ENCODE results near the gene AASDHPPT.

Gene AASDHPPT

GRCh38 chr11:106061954-106062949 is 15.2 kb upstream of the AASDHPPT start:
- no peak overlapping the region for H3K9ac ChIP-seq (ENCODE audit: low read length)
- H3K4me3 ChIP-seq (ENCODE audit: insufficient read depth in 1 of 2, low read depth in 1 of 2, low read length in 2 of 2), result no peak overlapping the region
- H2AFZ ChIP-seq (ENCODE audit: low read depth, low read length), result no peak overlapping the region
- H4K8ac ChIP-seq (ENCODE audit: low read length), result no peak overlapping the region
- no peaks in the 10 kb centered on the region for H3K4me1 ChIP-seq (ENCODE audit: control insufficient read depth, insufficient read depth, low read depth, low read length)
- 97% methylated on average over 1 of the region's 1 CpG for WGBS
- H3K4ac ChIP-seq (ENCODE audit: low read depth in 1 of 2, low read length in 2 of 2), result no peak overlapping the region
- H2BK5ac ChIP-seq (ENCODE audit: low read depth, low read length, poor library complexity, severe bottlenecking), result no peak overlapping the region
- H3K23ac ChIP-seq (ENCODE audit: low read length in 2 of 2), result no peak overlapping the region
- H3K27me3 ChIP-seq (ENCODE audit: control insufficient read depth in 1 of 2, insufficient read depth in 1 of 2, low read length in 2 of 2), result no peaks in the 10 kb centered on the region
- no peak overlapping the region for H2BK12ac ChIP-seq (ENCODE audit: low read length in 2 of 2)
- H4K91ac ChIP-seq (ENCODE audit: low read length), result no peak overlapping the region
- H3K9me3 ChIP-seq (ENCODE audit: control insufficient read depth, low read length), result no peaks in the 10 kb centered on the region
- no peak overlapping the region for H2BK15ac ChIP-seq (ENCODE audit: low read depth, poor library complexity, severe bottlenecking)
- H3K4me2 ChIP-seq (ENCODE audit: low read length, poor library complexity, severe bottlenecking), result no peak overlapping the region
- H2BK120ac ChIP-seq (ENCODE audit: low read depth, low read length), result no peak overlapping the region
- no peak for DNase-seq
- no peak overlapping the region for H3K14ac ChIP-seq (ENCODE audit: low read length in 2 of 2)
- no peak overlapping the region for H2AK5ac ChIP-seq (ENCODE audit: low read length, severe bottlenecking)
- no peaks in the 10 kb centered on the region for H3K36me3 ChIP-seq (ENCODE audit: control insufficient read depth in 1 of 2, insufficient read depth in 2 of 2, low read depth in 1 of 2, low read length in 2 of 2)
- H3K27ac ChIP-seq (ENCODE audit: low read length, poor library complexity, severe bottlenecking), result no peak overlapping the region
- no peak overlapping the region for H3K18ac ChIP-seq (ENCODE audit: low read depth in 1 of 2, low read length in 2 of 2)
- H3K79me1 ChIP-seq (replicated peaks; ENCODE audit: low read length, poor library complexity, severe bottlenecking), result peaks cover 10% of the 10 kb centered on the region

GRCh38 chr11:106063009-106063408 is 14.5 kb upstream of the AASDHPPT start:
- Histone ChIP-seq H2AFZ (ENCODE audit: low read depth, low read length) (no peak overlapping the region), H3K23ac (ENCODE audit: low read length in 2 of 2) (no peak overlapping the region), H3K36me3 (ENCODE audit: control insufficient read depth in 1 of 2, insufficient read depth in 2 of 2, low read depth in 1 of 2, low read length in 2 of 2) (no peaks in the 10 kb centered on the region), H3K9ac (ENCODE audit: low read length) (no peak overlapping the region), H3K14ac (ENCODE audit: low read length in 2 of 2) (no peak overlapping the region), H3K4me1 (ENCODE audit: control insufficient read depth, insufficient read depth, low read depth, low read length) (no peaks in the 10 kb centered on the region), H4K91ac (ENCODE audit: low read length) (no peak overlapping the region), H2BK12ac (ENCODE audit: low read length in 2 of 2) (no peak overlapping the region), H3K4ac (ENCODE audit: low read depth in 1 of 2, low read length in 2 of 2) (no peak overlapping the region), H2BK5ac (ENCODE audit: low read depth, low read length, poor library complexity, severe bottlenecking) (no peak overlapping the region), H3K4me3 (ENCODE audit: insufficient read depth in 1 of 2, low read depth in 1 of 2, low read length in 2 of 2) (no peak overlapping the region), H3K27ac (ENCODE audit: low read length, poor library complexity, severe bottlenecking) (no peak overlapping the region), H4K8ac (ENCODE audit: low read length) (no peak overlapping the region), H2AK5ac (ENCODE audit: low read length, severe bottlenecking) (no peak overlapping the region), H2BK120ac (ENCODE audit: low read depth, low read length) (no peak overlapping the region), H3K27me3 (ENCODE audit: control insufficient read depth in 1 of 2, insufficient read depth in 1 of 2, low read length in 2 of 2) (no peaks in the 10 kb centered on the region), H3K9me3 (ENCODE audit: control insufficient read depth, low read length) (no peaks in the 10 kb centered on the region), H3K18ac (ENCODE audit: low read depth in 1 of 2, low read length in 2 of 2) (no peak overlapping the region), H2BK15ac (ENCODE audit: low read depth, poor library complexity, severe bottlenecking) (no peak overlapping the region), H3K4me2 (ENCODE audit: low read length, poor library complexity, severe bottlenecking) (no peak overlapping the region), H3K79me1 (replicated peaks; ENCODE audit: low read length, poor library complexity, severe bottlenecking) (peaks cover 12% of the 10 kb centered on the region)
- DNase-seq, result no peak

- Histone ChIP-seq H3K4me3 (ENCODE audit: insufficient read depth in 1 of 2, low read depth in 1 of 2, low read length in 2 of 2) (no peak overlapping the region), H2AK5ac (ENCODE audit: low read length, severe bottlenecking) (no peak overlapping the region), H3K79me1 (replicated peaks; ENCODE audit: low read length, poor library complexity, severe bottlenecking) (peaks cover 7% of the 10 kb centered on the region)
Observed at GRCh38 chr11:106070606-106071005, 6.9 kb upstream of the AASDHPPT start.

GRCh38 chr11:106072804-106073203 is 4.7 kb upstream of the AASDHPPT start:
- Histone ChIP-seq H3K4me1 (ENCODE audit: control insufficient read depth, insufficient read depth, low read depth, low read length) (no peaks in the 10 kb centered on the region), H3K27me3 (ENCODE audit: control insufficient read depth in 1 of 2, insufficient read depth in 1 of 2, low read length in 2 of 2) (no peaks in the 10 kb centered on the region), H3K4me2 (ENCODE audit: low read length, poor library complexity, severe bottlenecking) (no peak overlapping the region), H2BK15ac (ENCODE audit: low read depth, poor library complexity, severe bottlenecking) (no peak overlapping the region), H3K79me1 (replicated peaks; ENCODE audit: low read length, poor library complexity, severe bottlenecking) (peaks cover 10% of the 10 kb centered on the region), H4K91ac (ENCODE audit: low read length) (no peak overlapping the region), H3K4me3 (ENCODE audit: insufficient read depth in 1 of 2, low read depth in 1 of 2, low read length in 2 of 2) (no peak overlapping the region), H3K36me3 (ENCODE audit: control insufficient read depth in 1 of 2, insufficient read depth in 2 of 2, low read depth in 1 of 2, low read length in 2 of 2) (no peaks in the 10 kb centered on the region), H2AK5ac (ENCODE audit: low read length, severe bottlenecking) (no peak overlapping the region), H2AFZ (ENCODE audit: low read depth, low read length) (no peak overlapping the region), H3K9ac (ENCODE audit: low read length) (no peak overlapping the region), H3K18ac (ENCODE audit: low read depth in 1 of 2, low read length in 2 of 2) (no peak overlapping the region), H3K23ac (ENCODE audit: low read length in 2 of 2) (no peak overlapping the region), H3K14ac (ENCODE audit: low read length in 2 of 2) (no peak overlapping the region), H4K8ac (ENCODE audit: low read length) (no peak overlapping the region), H2BK12ac (ENCODE audit: low read length in 2 of 2) (no peak overlapping the region), H3K27ac (ENCODE audit: low read length, poor library complexity, severe bottlenecking) (no peak overlapping the region), H3K4ac (ENCODE audit: low read depth in 1 of 2, low read length in 2 of 2) (no peak overlapping the region), H3K9me3 (ENCODE audit: control insufficient read depth, low read length) (no peaks in the 10 kb centered on the region), H2BK5ac (ENCODE audit: low read depth, low read length, poor library complexity, severe bottlenecking) (no peak overlapping the region), H2BK120ac (ENCODE audit: low read depth, low read length) (no peak overlapping the region)
- DNase-seq, result no peak
- WGBS, result no CpG with 5 or more reads among the region's 1 CpG

More at GRCh38 chr11:106070606-106071005, 6.9 kb upstream of the AASDHPPT start:
- Histone ChIP-seq H3K27ac (ENCODE audit: low read length, poor library complexity, severe bottlenecking) (no peak overlapping the region), H3K14ac (ENCODE audit: low read length in 2 of 2) (no peak overlapping the region), H3K4me2 (ENCODE audit: low read length, poor library complexity, severe bottlenecking) (no peak overlapping the region), H2AFZ (ENCODE audit: low read depth, low read length) (no peak overlapping the region), H3K27me3 (ENCODE audit: control insufficient read depth in 1 of 2, insufficient read depth in 1 of 2, low read length in 2 of 2) (no peaks in the 10 kb centered on the region), H2BK15ac (ENCODE audit: low read depth, poor library complexity, severe bottlenecking) (no peak overlapping the region), H2BK120ac (ENCODE audit: low read depth, low read length) (no peak overlapping the region), H2BK12ac (ENCODE audit: low read length in 2 of 2) (no peak overlapping the region), H3K9ac (ENCODE audit: low read length) (no peak overlapping the region), H4K8ac (ENCODE audit: low read length) (no peak overlapping the region), H3K9me3 (ENCODE audit: control insufficient read depth, low read length) (no peaks in the 10 kb centered on the region), H3K36me3 (ENCODE audit: control insufficient read depth in 1 of 2, insufficient read depth in 2 of 2, low read depth in 1 of 2, low read length in 2 of 2) (no peaks in the 10 kb centered on the region), H3K23ac (ENCODE audit: low read length in 2 of 2) (no peak overlapping the region), H3K4ac (ENCODE audit: low read depth in 1 of 2, low read length in 2 of 2) (no peak overlapping the region), H3K4me1 (ENCODE audit: control insufficient read depth, insufficient read depth, low read depth, low read length) (no peaks in the 10 kb centered on the region), H3K18ac (ENCODE audit: low read depth in 1 of 2, low read length in 2 of 2) (no peak overlapping the region), H4K91ac (ENCODE audit: low read length) (no peak overlapping the region), H2BK5ac (ENCODE audit: low read depth, low read length, poor library complexity, severe bottlenecking) (no peak overlapping the region)
- no peak for DNase-seq
- no CpG with 5 or more reads among the region's 3 CpGs for WGBS

Data from mesenchymal stem cell (in vitro differentiated cells and primary cell).